KOPT-K1 (cell line): Measurements from ENCODE around the gene ERBB4.
"Not testable (repeated sequence)": the region's sequence is repeated elsewhere in the genome, so short reads cannot be mapped to it uniquely, and the experiment has no call there.

ENCODE experiments used
- H3K27ac ChIP-seq: fragments of 200-600 bp; sonication (generic); 2 replicates; pipeline ENCODE4 v1.5.1; 2016; ENCODE audit warnings: antibody characterized with exemption, mild to moderate bottlenecking, low read depth, low read length; ENCODE audit not compliant: poor library complexity, severe bottlenecking
- H3K36me3 ChIP-seq: fragments of 200-600 bp; sonication (generic); 2 replicates; pipeline ENCODE4 v1.5.1; 2017; ENCODE audit warnings: antibody characterized with exemption, mild to moderate bottlenecking, low read length, moderate library complexity; ENCODE audit not compliant: insufficient read depth
- H3K9me3 ChIP-seq: fragments of 200-600 bp; sonication (generic); 2 replicates; pipeline ENCODE4 v1.5.1; 2017; ENCODE audit warnings: antibody characterized with exemption, low read length, mild to moderate bottlenecking; ENCODE audit not compliant: insufficient read depth, poor library complexity, severe bottlenecking

The ERBB4 gene

GRCh38 chr2:212489719-212490346 is 48.8 kb downstream of the ERBB4 start:
- Histone ChIP-seq H3K9me3 (no peaks in the 10 kb centered on the region), H3K36me3 (no peaks in the 10 kb centered on the region), H3K27ac (no peak overlapping the region)

- no peaks in the 10 kb centered on the region for H3K36me3 ChIP-seq
- no peak overlapping the region for H3K27ac ChIP-seq
- H3K9me3 ChIP-seq: no peaks in the 10 kb centered on the region
Measured at GRCh38 chr2:212488611-212489010, 50.0 kb downstream of the ERBB4 start.

GRCh38 chr2:212484563-212485080 is 54.0 kb downstream of the ERBB4 start:
- H3K9me3 ChIP-seq: no peaks in the 10 kb centered on the region
- no peaks in the 10 kb centered on the region for H3K36me3 ChIP-seq
- no peak overlapping the region for H3K27ac ChIP-seq

GRCh38 chr2:212480447-212480846 is 58.2 kb downstream of the ERBB4 start:
- Histone ChIP-seq H3K36me3 (no peaks in the 10 kb centered on the region), H3K27ac (no peak overlapping the region), H3K9me3 (no peaks in the 10 kb centered on the region)

GRCh38 chr2:212477571-212477970 is 61.0 kb downstream of the ERBB4 start:
- H3K36me3 ChIP-seq: no peaks in the 10 kb centered on the region

GRCh38 chr2:212473211-212473610 is 65.4 kb downstream of the ERBB4 start:
- Histone ChIP-seq H3K9me3 (no peaks in the 10 kb centered on the region), H3K36me3 (no peaks in the 10 kb centered on the region), H3K27ac (no peak overlapping the region)

More at GRCh38 chr2:212477571-212477970, 61.0 kb downstream of the ERBB4 start:
- Histone ChIP-seq H3K9me3 (no peaks in the 10 kb centered on the region), H3K27ac (no peak overlapping the region)

- not testable (repeated sequence) for H3K36me3 ChIP-seq, H3K9me3 ChIP-seq, H3K27ac ChIP-seq
Measured at GRCh38 chr2:212467551-212467950, 71.1 kb downstream of the ERBB4 start.

GRCh38 chr2:212465456-212465855 is 73.1 kb downstream of the ERBB4 start:
- H3K36me3 ChIP-seq: no peaks in the 10 kb centered on the region
- H3K27ac ChIP-seq: no peak overlapping the region
- H3K9me3 ChIP-seq: peaks cover 3% of the 10 kb centered on the region

- not testable (repeated sequence) for H3K27ac ChIP-seq, H3K9me3 ChIP-seq, H3K36me3 ChIP-seq
Measured at GRCh38 chr2:212461708-212462107, 76.9 kb downstream of the ERBB4 start.

GRCh38 chr2:212454149-212454548 is 84.5 kb downstream of the ERBB4 start:
- no peaks in the 10 kb centered on the region for H3K9me3 ChIP-seq
- H3K36me3 ChIP-seq: no peaks in the 10 kb centered on the region
- no peak overlapping the region for H3K27ac ChIP-seq

- Histone ChIP-seq H3K27ac (no peak overlapping the region), H3K36me3 (no peaks in the 10 kb centered on the region), H3K9me3 (no peaks in the 10 kb centered on the region)
Measured at GRCh38 chr2:212451786-212452231, 86.8 kb downstream of the ERBB4 start.

GRCh38 chr2:212448698-212449097 is 89.9 kb downstream of the ERBB4 start:
- Histone ChIP-seq H3K9me3 (no peaks in the 10 kb centered on the region), H3K36me3 (no peaks in the 10 kb centered on the region), H3K27ac (no peak overlapping the region)

- Histone ChIP-seq H3K36me3 (no peaks in the 10 kb centered on the region), H3K27ac (no peak overlapping the region), H3K9me3 (no peaks in the 10 kb centered on the region)
Measured at GRCh38 chr2:212441821-212442220, 96.8 kb downstream of the ERBB4 start.

- no peaks in the 10 kb centered on the region for H3K36me3 ChIP-seq
- no peaks in the 10 kb centered on the region for H3K9me3 ChIP-seq
- H3K27ac ChIP-seq: no peak overlapping the region
Measured at GRCh38 chr2:212441141-212441540, 97.5 kb downstream of the ERBB4 start.

GRCh38 chr2:212428681-212429478 is 109.7 kb downstream of the ERBB4 start:
- Histone ChIP-seq H3K27ac (no peak overlapping the region), H3K36me3 (no peaks in the 10 kb centered on the region), H3K9me3 (no peaks in the 10 kb centered on the region)
